HepG2 (cell line): ENCODE measurements around the gene ZBED3. TPM values are rescaled to one million over a fixed set of nuclear protein-coding genes. Genes with fewer than 3 reads are reported as not detected.

ENCODE experiments used
- ATF6 ChIP-seq: sonication (generic); formaldehyde crosslinking; conservative IDR thresholded peaks from 2 replicates; pipeline ENCODE4 v1.4.0; 2020; ENCODE audit warnings: missing genetic modification reagents
- ATF7 ChIP-seq, 2 experiments: fragments of 450-650 bp in 1 of 2; sonication (generic) in 1 of 2; formaldehyde crosslinking in 1 of 2; IDR thresholded peaks; 2 replicates each; pipeline versions ENCODE4 v1.4.0 to v1.6.1; 2016 to 2020; ENCODE audit warnings: antibody characterized with exemption in 1 of 2, mild to moderate bottlenecking in 1 of 2, missing genetic modification reagents in 1 of 2
- BCLAF1 ChIP-seq: fragments of 450-650 bp; IDR thresholded peaks from 2 replicates; pipeline ENCODE4 v1.6.1; 2017; ENCODE audit warnings: mild to moderate bottlenecking
- EP300 ChIP-seq, 3 experiments: sonication (generic) in 1 of 3; formaldehyde crosslinking in 1 of 3; IDR thresholded peaks; 2 replicates each; pipeline versions ENCODE4 v1.5.1 to v1.6.1; 2011 to 2020; ENCODE audit warnings: low read depth in 2 of 3, low read length in 2 of 3, borderline replicate concordance in 1 of 3, improper control_type of control experiment in 1 of 3, mild to moderate bottlenecking in 1 of 3, missing genetic modification reagents in 1 of 3, moderate library complexity in 1 of 3
- HBP1 ChIP-seq: IDR thresholded peaks from 2 replicates; pipeline ENCODE4 v1.6.1; 2016; ENCODE audit warnings: low read depth, control low read depth
- HINFP ChIP-seq: sonication (generic); formaldehyde crosslinking; IDR thresholded peaks from 2 replicates; pipeline ENCODE4 v1.4.0; 2020; ENCODE audit warnings: low read depth, mild to moderate bottlenecking, missing genetic modification reagents
- LBX2 ChIP-seq: sonication (generic); formaldehyde crosslinking; IDR thresholded peaks from 2 replicates; pipeline ENCODE4 v1.5.0; 2020; ENCODE audit warnings: missing genetic modification reagents, mild to moderate bottlenecking, borderline replicate concordance
- PHF8 ChIP-seq: sonication (generic); formaldehyde crosslinking; IDR thresholded peaks from 2 replicates; pipeline ENCODE4 v1.5.0; 2020; ENCODE audit warnings: missing genetic modification reagents
- REXO4 ChIP-seq: sonication (generic); formaldehyde crosslinking; IDR thresholded peaks from 2 replicates; pipeline ENCODE4 v1.8.0; 2022; ENCODE audit warnings: missing genetic modification reagents, mild to moderate bottlenecking, borderline replicate concordance
- UBTF ChIP-seq: sonication (generic); formaldehyde crosslinking; IDR thresholded peaks from 2 replicates; pipeline ENCODE4 v1.4.0; 2020; ENCODE audit warnings: mild to moderate bottlenecking, missing genetic modification reagents
- ZNF614 ChIP-seq: IDR thresholded peaks from 2 replicates; pipeline ENCODE4 v1.6.1; 2018; ENCODE audit warnings: missing biosample characterization, missing genetic modification reagents, inconsistent platforms, borderline replicate concordance
- ZNF724P ChIP-seq: sonication (generic); formaldehyde crosslinking; IDR thresholded peaks from 2 replicates; pipeline ENCODE4 v1.8.0; 2022; ENCODE audit warnings: missing genetic modification reagents, borderline replicate concordance
- ZZZ3 ChIP-seq: sonication (generic); formaldehyde crosslinking; IDR thresholded peaks from 2 replicates; pipeline ENCODE4 v1.4.0; 2020; ENCODE audit warnings: missing genetic modification reagents, mild to moderate bottlenecking, borderline replicate concordance
- polyA plus RNA-seq, 8 experiments: library from polyadenylated mRNA; depleted of rRNA in 3 of 8; stranded (reverse) in 7 of 8; unstranded in 1 of 8; fragments of >200 nt; fragmentation: Illumina TruSeq in 4 of 8; extraction: Trizol in 4 of 8; gene quantifications; 2 replicates each; pipeline versions ENCODE4 v1.2.1 to v1.2.3, GENCODE V29; 2011 to 2016; ENCODE audit warnings: low read depth in 4 of 8, missing spikeins in 1 of 8, mixed read lengths in 1 of 8; ENCODE audit not compliant: insufficient read depth in 1 of 8
- total RNA-seq, 5 experiments: library from RNA; depleted of rRNA; stranded (reverse); fragments of >200 nt; fragmentation: Illumina TruSeq; extraction: Trizol; gene quantifications; 2 replicates each; pipeline ENCODE4 v1.2.3, GENCODE V29; 2016; ENCODE audit warnings: low read depth in 1 of 5

The ZBED3 gene
- total and polyA plus RNA-seq, 2 of the 13 experiments (the other 11 are each of a cell fraction or from before 2014, with no cell fraction given), result 2.3 to 8.1 TPM

GRCh38 chr5:77086689-77087483 is at the start of gene ZBED3 (continued):
- no peak for TF ChIP-seq HBP1 (CRISPR knock-in tag)
- 0 out of 2 replicates have a peak, but pooled peaks have one; percentile 15 for TF ChIP-seq ZNF614
- TF ChIP-seq UBTF (CRISPR knock-in tag), result peak; percentile 91; the same call in 1 of the 2 replicates
- TF ChIP-seq HINFP (CRISPR knock-in tag), result 0 out of 2 replicates have a peak, but pooled peaks have one; percentile 49
- no peak for TF ChIP-seq LBX2 (CRISPR knock-in tag)
- TF ChIP-seq ZZZ3 (CRISPR knock-in tag), result no peak
- peak in 1 of 2 experiments; percentile 31; a peak in 1 of 4 replicates for TF ChIP-seq EP300 (IDR thresholded peaks at IDR 0.05; ENCODE audit: low read depth in 2 of 2, low read length in 2 of 2)
- no peak for TF ChIP-seq EP300 (CRISPR knock-in tag; IDR thresholded peaks at IDR 0.05; ENCODE audit: borderline replicate concordance)
- 0 out of 2 replicates have a peak, but pooled peaks have one; percentile 43 for TF ChIP-seq REXO4
- peak; percentile 93 for TF ChIP-seq ATF7 (IDR thresholded peaks at IDR 0.05)
- TF ChIP-seq ATF7 (CRISPR knock-in tag; IDR thresholded peaks at IDR 0.05), result no peak
- TF ChIP-seq ATF6 (CRISPR knock-in tag), result no peak
- peak; percentile 71; the same call in 1 of the 2 replicates for TF ChIP-seq PHF8 (CRISPR knock-in tag)
- TF ChIP-seq ZNF724P (CRISPR knock-in tag), result peak; percentile 78; the same call in 1 of the 2 replicates
- TF ChIP-seq BCLAF1, result no peak
